K562 (cell line): ENCODE data around the gene ITGB5. TPM values are rescaled to one million over a fixed set of nuclear protein-coding genes. Genes with fewer than 3 reads are reported as not detected.

Experiments
- ATAC-seq: fragments of 200-7000 bp; cut with Tn5 transposase; 3 replicates; pipeline ENCODE4 v1.9.1; 2020; ENCODE audit warnings: moderate library complexity
- BruUV-seq: library from RNA; stranded (reverse); fragments of 400-500 nt; replicated peaks from 2 replicates; lab custom pipeline; 2021; lab: Mats Ljungman, UMichigan
- CTCF ChIA-PET: fragments of 300-600 bp; formaldehyde crosslinking; extraction: SDS; loops from one replicate; lab custom pipeline; 2021; ENCODE audit warnings: low intra/inter-chr PET ratio; lab: Yijun Ruan, JAX
- POLR2A ChIA-PET: fragments of 300-600, 350-650 bp; sonication (Branson Sonifier 250); formaldehyde crosslinking; extraction: SDS; loops from one replicate; lab custom pipeline; 2021; ENCODE audit warnings: antibody characterized with exemption, inconsistent platforms; lab: Yijun Ruan, JAX
- DNase-seq, 4 experiments: peaks; one replicate each; pipeline versions ENCODE4 v3.0.0 to v3.0.0-alpha.2; 2011 to 2018; ENCODE audit warnings: low spot score in 3 of 4, mixed read lengths in 3 of 4; ENCODE audit errors: extremely low read depth in 1 of 4
- FAIRE-seq: peaks from 2 replicates; lab custom pipeline; 2011; peaks lifted over from hg19 to GRCh38; lab: Jason Lieb, UNC
- H2AFZ ChIP-seq: 2 replicates; pipeline ENCODE4 v1.6.0; 2011; ENCODE audit warnings: low read depth, low read length, control low read depth, inconsistent platforms
- H3K27ac ChIP-seq: fragments of 200-600 bp; 3 replicates; pipeline ENCODE4 v1.8.0; 2011; ENCODE audit warnings: low read depth, mild to moderate bottlenecking, control low read depth, inconsistent platforms, low read length, moderate library complexity, mixed read lengths; ENCODE audit errors: extremely low read depth
- H3K27me3 ChIP-seq, 2 experiments: fragments of 300-600 bp in 1 of 2; 2 replicates in 1 of 2; 3 replicates in 1 of 2; pipeline versions ENCODE4 v1.6.0 to v1.8.0; 2011; ENCODE audit warnings: inconsistent platforms in 2 of 2, low read length in 2 of 2, mild to moderate bottlenecking in 1 of 2, mixed read lengths in 1 of 2, moderate library complexity in 1 of 2; ENCODE audit not compliant: control insufficient read depth in 2 of 2, insufficient read depth in 2 of 2
- H3K36me3 ChIP-seq: fragments of 300-600 bp; 3 replicates; pipeline ENCODE4 v1.8.0; 2011; ENCODE audit warnings: mild to moderate bottlenecking, low read length, inconsistent platforms; ENCODE audit not compliant: control insufficient read depth, insufficient read depth
- H3K4me1 ChIP-seq, 2 experiments: fragments of 200-600 bp in 1 of 2; replicated peaks in 1 of 2; 2 replicates in 1 of 2; 3 replicates in 1 of 2; pipeline versions ENCODE4 v1.5.1 to v1.8.0; 2011; ENCODE audit warnings: inconsistent platforms in 2 of 2, low read length in 2 of 2, mild to moderate bottlenecking in 1 of 2, mixed read lengths in 1 of 2, moderate library complexity in 1 of 2; ENCODE audit not compliant: control insufficient read depth in 2 of 2, insufficient read depth in 2 of 2
- H3K4me2 ChIP-seq: 2 replicates; pipeline ENCODE4 v1.6.1; 2011; ENCODE audit warnings: low read length, control low read depth, inconsistent platforms, mixed read lengths; ENCODE audit not compliant: insufficient read depth
- H3K4me3 ChIP-seq: fragments of 200-600 bp; sonication (generic), shearing (Covaris generic); 2 replicates; pipeline ENCODE4 v1.5.1; 2016; ENCODE audit warnings: control low read depth, inconsistent platforms
- H3K79me2 ChIP-seq: fragments of 200-600 bp; 3 replicates; pipeline ENCODE4 v1.8.0; 2011; ENCODE audit warnings: low read length, inconsistent platforms; ENCODE audit not compliant: control insufficient read depth, insufficient read depth
- H3K9ac ChIP-seq, 2 experiments: 2 replicates each; pipeline versions ENCODE4 v1.6.0 to v1.6.1; 2011; ENCODE audit warnings: low read depth in 2 of 2, low read length in 2 of 2, control low read depth in 1 of 2, inconsistent platforms in 1 of 2, mild to moderate bottlenecking in 1 of 2, mixed read lengths in 1 of 2; ENCODE audit not compliant: insufficient read depth in 1 of 2
- H3K9me1 ChIP-seq: one replicate; pipeline ENCODE4 v1.6.0; 2011; ENCODE audit warnings: inconsistent platforms, mild to moderate bottlenecking, low read length, moderate library complexity; ENCODE audit not compliant: control insufficient read depth, insufficient read depth
- H3K9me3 ChIP-seq: replicated peaks from 2 replicates; pipeline ENCODE4 v1.5.1; 2011; ENCODE audit warnings: low read depth, low read length, inconsistent platforms; ENCODE audit not compliant: control insufficient read depth, insufficient read depth
- H4K20me1 ChIP-seq: replicated peaks from 2 replicates; pipeline ENCODE4 v1.6.1; 2011; ENCODE audit warnings: low read length, inconsistent platforms, mixed read lengths; ENCODE audit not compliant: control insufficient read depth, insufficient read depth
- BRD4 ChIP-seq: fragments of 200-600 bp; sonication (generic); IDR thresholded peaks from 2 replicates; pipeline ENCODE4 v1.6.1; 2017; ENCODE audit warnings: inconsistent platforms
- MYNN ChIP-seq, 2 experiments: sonication (generic); formaldehyde crosslinking in 1 of 2; IDR thresholded peaks; 2 replicates each; pipeline versions ENCODE4 v1.5.0 to v1.6.1; 2016 to 2020; ENCODE audit warnings: antibody characterized with exemption in 1 of 2, missing genetic modification reagents in 1 of 2
- PHF21A ChIP-seq: fragments of 450-650 bp; IDR thresholded peaks from 2 replicates; pipeline ENCODE4 v1.6.1; 2017; ENCODE audit warnings: low read depth, borderline replicate concordance
- SP1 ChIP-seq: sonication (generic); formaldehyde crosslinking; IDR thresholded peaks from 2 replicates; pipeline ENCODE4 v1.8.1; 2022; ENCODE audit warnings: mild to moderate bottlenecking, missing genetic modification reagents
- SRF ChIP-seq, 2 experiments: fragments of 250-450, 450-650 bp in 1 of 2; sonication (Bioruptor Pico) in 1 of 2; sonication (generic) in 1 of 2; formaldehyde crosslinking; IDR thresholded peaks; 2 replicates each; pipeline versions ENCODE4 v1.5.0 to v1.5.1; 2020 to 2022; ENCODE audit warnings: mild to moderate bottlenecking in 1 of 2, missing genetic modification reagents in 1 of 2
- SRSF9 ChIP-seq: fragments of 200-400 bp; formaldehyde crosslinking; IDR thresholded peaks from 2 replicates; pipeline ENCODE4 v1.6.1; 2017; ENCODE audit warnings: low read depth, low read length, borderline replicate concordance
- ZNF165 ChIP-seq: fragments of 250-450 bp; sonication (Bioruptor Pico); IDR thresholded peaks from 2 replicates; pipeline ENCODE4 v1.4.0; 2020; ENCODE audit warnings: borderline replicate concordance
- ZNF175 ChIP-seq: fragments of 200-800 bp; sonication (Bioruptor generic); IDR thresholded peaks from 2 replicates; pipeline ENCODE4 v1.6.1; 2016; ENCODE audit warnings: low read depth, mild to moderate bottlenecking, missing genetic modification characterization, missing compliant biosample characterization
- ZNF431 ChIP-seq: sonication (generic); formaldehyde crosslinking; IDR thresholded peaks from 2 replicates; pipeline ENCODE4 v1.8.0; 2022; ENCODE audit warnings: mild to moderate bottlenecking, missing genetic modification reagents
- ZSCAN32 ChIP-seq: fragments of 450-650 bp; formaldehyde crosslinking; IDR thresholded peaks from 2 replicates; pipeline ENCODE4 v1.4.0; 2020; ENCODE audit warnings: mild to moderate bottlenecking, moderate library complexity
- WGBS: fragments of 100-300 bp; shearing (Covaris generic); methylation state at CpG from one replicate; pipeline ENCODE4 v1.1.6; 2016; ENCODE audit warnings: low coverage, mixed read lengths; ENCODE audit not compliant: insufficient coverage; ENCODE audit errors: missing lambda C conversion rate; 5-methylcytosine and 5-hydroxymethylcytosine counted together
- in situ Hi-C: fragments of 300-500 bp; cut with MboI; formaldehyde crosslinking; loops from 4 replicates; pipeline ENCODE4 v1.15.0; 2018; ENCODE audit warnings: inconsistent platforms, mixed read lengths
- intact Hi-C: fragments of 100-400 bp; cut with micrococcal nuclease; formaldehyde crosslinking; loops from 2 replicates; pipeline ENCODE4 v1.14.2; 2022
- polyA plus RNA-seq, 8 experiments: library from polyadenylated mRNA; depleted of rRNA in 4 of 8; stranded (reverse) in 5 of 8; unstranded in 3 of 8; fragments of >200 nt; fragmentation: Nextera tagmentation in 2 of 8; fragmentation: Illumina TruSeq in 1 of 8; extraction: Ambion mirVana in 2 of 8; extraction: Trizol in 1 of 8; gene quantifications; 2 replicates each; pipeline versions ENCODE4 v1.2.1 to v1.2.3, GENCODE V29; 2011 to 2014; ENCODE audit warnings: inconsistent platforms in 1 of 8, missing spikeins in 1 of 8
- total RNA-seq, 7 experiments: library from RNA; depleted of rRNA in 6 of 7; stranded (reverse); fragments of >200 nt in 6 of 7; fragmentation: Illumina TruSeq in 2 of 7; extraction: Trizol in 2 of 7; gene quantifications; 2 replicates each; pipeline versions ENCODE4 v1.2.1 to v1.2.3, GENCODE V29; 2011 to 2021; ENCODE audit warnings: low replicate concordance in 1 of 7
- TF ChIP-seq, protein P1 (sequence below): fragments of 450-650 bp; IDR thresholded peaks from 2 replicates; pipeline ENCODE4 v1.7.0; 2016; ENCODE audit warnings: borderline replicate concordance

The ITGB5 gene
- total and polyA plus RNA-seq, 9 of the 15 experiments (the other 6 are each of a cell fraction or from before 2014, with no cell fraction given): 1.7 to 46.8 (median 9.9) TPM

GRCh38 chr3:124810970-124811369, 76.2 kb downstream of the ITGB5 start:
- no peaks in the 10 kb centered on the region for H3K27me3 ChIP-seq
- no peak for TF ChIP-seq SRF (CRISPR knock-in tag; IDR thresholded peaks at IDR 0.05)
- no peak for TF ChIP-seq ZNF175 (CRISPR knock-in tag)
- TF ChIP-seq ZNF165: no peak
- TF ChIP-seq SRSF9: no peak
- no peak for TF ChIP-seq BRD4
- TF ChIP-seq, all 486 proteins: peak for 0
- FAIRE-seq: no peak
- Histone ChIP-seq H3K36me3 (no peaks in the 10 kb centered on the region), H3K9ac (no peak overlapping the region), H3K27ac (no peak overlapping the region), H3K4me1 (peaks cover 11 to 26% of the 10 kb centered on the region in 2 experiments; a peak in 4 of 5 replicates), H2AFZ (no peak overlapping the region), H3K4me3 (no peak overlapping the region), H3K79me2 (no peaks in the 10 kb centered on the region), H3K9me3 (no peaks in the 10 kb centered on the region), H3K9me1 (no peaks in the 10 kb centered on the region), H4K20me1 (no peaks in the 10 kb centered on the region), H3K4me2 (no peak overlapping the region)
- ChIA-PET CTCF (no interaction called here), POLR2A (interaction anchor here (0.6 kb wide), 1 partner anchor 13 kb away, joined by 4 read pairs; no protein-coding TSS in a partner anchor)
- no TSS peak for BruUV-seq
- WGBS: 69% methylated on average over 4 of the region's 4 CpGs
- no peak for ATAC-seq
- intact Hi-C loops (no loop called here), in situ Hi-C loops (no loop called here)
- DNase-seq: no peak

DNA sequence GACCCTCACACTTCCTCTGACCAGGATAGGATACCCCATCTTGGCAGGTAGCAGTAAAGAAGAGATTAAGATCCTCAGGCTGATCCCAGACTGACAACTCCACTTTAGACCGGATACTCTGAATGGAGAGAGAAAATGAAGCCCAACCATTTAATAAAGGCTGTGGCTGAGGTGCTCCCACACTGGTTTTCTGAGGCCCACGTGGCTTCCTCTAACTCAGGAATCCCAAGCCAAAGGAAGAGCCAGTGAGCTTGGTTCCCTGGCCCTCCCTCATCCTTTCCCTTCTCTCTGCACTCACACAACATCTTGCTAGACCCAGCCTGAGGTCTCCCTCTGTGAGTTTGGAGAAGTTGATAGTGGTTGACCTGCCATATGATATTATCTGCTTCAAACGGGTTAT, 78.1 kb downstream of the ITGB5 start:
- no peaks in the 10 kb centered on the region for H4K20me1 ChIP-seq
- FAIRE-seq (no peak), ATAC-seq (no peak), DNase-seq (no peak)
- H3K4me2 ChIP-seq: no peak overlapping the region
- no peak overlapping the region for H3K9ac ChIP-seq
- H3K4me1 ChIP-seq: peaks cover 11 to 26% of the 10 kb centered on the region in 2 experiments; a peak in 4 of 5 replicates
- no peak overlapping the region for H2AFZ ChIP-seq
- H3K27me3 ChIP-seq: no peaks in the 10 kb centered on the region
- H3K9me3 ChIP-seq: no peaks in the 10 kb centered on the region
- intact Hi-C loops (no loop called here), in situ Hi-C loops (no loop called here)
- CTCF ChIA-PET: no interaction called here
- no peaks in the 10 kb centered on the region for H3K9me1 ChIP-seq
- 14% methylated on average over 3 of the region's 3 CpGs for WGBS
- POLR2A ChIA-PET: interaction anchor here (1.6 kb wide), 1 partner anchor 22 kb away, joined by 5 read pairs; no protein-coding TSS in a partner anchor
- no peak overlapping the region for H3K4me3 ChIP-seq
- TF ChIP-seq ZNF431 (CRISPR knock-in tag): no peak
- no peak for TF ChIP-seq SP1
- TF ChIP-seq, protein P1, sequence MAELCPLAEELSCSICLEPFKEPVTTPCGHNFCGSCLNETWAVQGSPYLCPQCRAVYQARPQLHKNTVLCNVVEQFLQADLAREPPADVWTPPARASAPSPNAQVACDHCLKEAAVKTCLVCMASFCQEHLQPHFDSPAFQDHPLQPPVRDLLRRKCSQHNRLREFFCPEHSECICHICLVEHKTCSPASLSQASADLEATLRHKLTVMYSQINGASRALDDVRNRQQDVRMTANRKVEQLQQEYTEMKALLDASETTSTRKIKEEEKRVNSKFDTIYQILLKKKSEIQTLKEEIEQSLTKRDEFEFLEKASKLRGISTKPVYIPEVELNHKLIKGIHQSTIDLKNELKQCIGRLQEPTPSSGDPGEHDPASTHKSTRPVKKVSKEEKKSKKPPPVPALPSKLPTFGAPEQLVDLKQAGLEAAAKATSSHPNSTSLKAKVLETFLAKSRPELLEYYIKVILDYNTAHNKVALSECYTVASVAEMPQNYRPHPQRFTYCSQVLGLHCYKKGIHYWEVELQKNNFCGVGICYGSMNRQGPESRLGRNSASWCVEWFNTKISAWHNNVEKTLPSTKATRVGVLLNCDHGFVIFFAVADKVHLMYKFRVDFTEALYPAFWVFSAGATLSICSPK: no peak
- no peak for TF ChIP-seq ZSCAN32
- TF ChIP-seq PHF21A: no peak
- TF ChIP-seq MYNN (IDR thresholded peaks at IDR 0.05): no peak
- no peak for TF ChIP-seq MYNN (CRISPR knock-in tag; IDR thresholded peaks at IDR 0.05)
- no peak overlapping the region for H3K27ac ChIP-seq
- no peaks in the 10 kb centered on the region for H3K36me3 ChIP-seq
- BruUV-seq: no TSS peak
- H3K79me2 ChIP-seq: no peaks in the 10 kb centered on the region
